Hepatocyte (in vitro differentiated cells): ENCODE results near the gene PRCD. TPM values are rescaled to one million over a fixed set of nuclear protein-coding genes. Genes with fewer than 3 reads are reported as not detected.

ENCODE experiments used
- DNase-seq: peaks from one replicate; pipeline ENCODE4 v3.0.0-alpha.2; 2016; ENCODE audit warnings: low spot score
- H2AFZ ChIP-seq: fragments of 200-600 bp; sonication (generic); 2 replicates; pipeline ENCODE4 v1.6.0; 2016; ENCODE audit warnings: antibody characterized with exemption, mild to moderate bottlenecking
- H3K27ac ChIP-seq: fragments of 200-600 bp; sonication (generic); 2 replicates; pipeline ENCODE4 v1.5.1; 2016; ENCODE audit warnings: mild to moderate bottlenecking
- H3K27me3 ChIP-seq: fragments of 200-600 bp; sonication (generic); 2 replicates; pipeline ENCODE4 v1.6.1; 2016
- H3K36me3 ChIP-seq: fragments of 200-600 bp; sonication (generic); replicated peaks from 2 replicates; pipeline ENCODE4 v1.5.1; 2016; ENCODE audit warnings: low read depth; ENCODE audit not compliant: insufficient read depth
- H3K4me1 ChIP-seq: fragments of 200-600 bp; sonication (generic); 2 replicates; pipeline ENCODE4 v1.5.1; 2016; ENCODE audit warnings: mild to moderate bottlenecking, moderate library complexity; ENCODE audit not compliant: insufficient read depth
- H3K4me2 ChIP-seq: fragments of 200-600 bp; sonication (generic); 2 replicates; pipeline ENCODE4 v1.6.0; 2016
- H3K4me3 ChIP-seq: fragments of 200-600 bp; sonication (generic); 2 replicates; pipeline ENCODE4 v1.5.1; 2016; ENCODE audit warnings: mild to moderate bottlenecking
- H3K79me2 ChIP-seq: fragments of 200-600 bp; sonication (generic); 2 replicates; pipeline ENCODE4 v1.6.0; 2017; ENCODE audit warnings: mild to moderate bottlenecking
- H3K9me2 ChIP-seq: fragments of 200-600 bp; sonication (generic); replicated peaks from 2 replicates; pipeline ENCODE4 v1.6.0; 2017; ENCODE audit warnings: mild to moderate bottlenecking; ENCODE audit not compliant: insufficient read depth
- H3K9me3 ChIP-seq: fragments of 200-600 bp; sonication (generic); 2 replicates; pipeline ENCODE4 v1.5.1; 2016; ENCODE audit warnings: low read depth, mild to moderate bottlenecking
- H4K20me1 ChIP-seq: fragments of 200-600 bp; sonication (generic); 2 replicates; pipeline ENCODE4 v1.6.0; 2016; ENCODE audit warnings: mild to moderate bottlenecking; ENCODE audit not compliant: insufficient read depth, poor library complexity, severe bottlenecking
- CTCF ChIP-seq: fragments of 200-600 bp; sonication (generic); IDR thresholded peaks from 2 replicates; pipeline ENCODE4 v1.5.1; 2016; ENCODE audit warnings: antibody characterized with exemption, mild to moderate bottlenecking; ENCODE audit not compliant: poor library complexity
- EZH2 ChIP-seq: fragments of 200-600 bp; sonication (generic); IDR thresholded peaks from 2 replicates; pipeline ENCODE4 v1.6.1; 2016; ENCODE audit warnings: antibody characterized with exemption, mild to moderate bottlenecking, borderline replicate concordance
- EZH2phosphoT487 ChIP-seq: fragments of 200-600 bp; sonication (generic); IDR thresholded peaks from one replicate; pipeline ENCODE4 v1.6.1; 2018; ENCODE audit warnings: antibody characterized with exemption, mild to moderate bottlenecking, low read depth, moderate library complexity; ENCODE audit not compliant: unreplicated experiment, severe bottlenecking
- WGBS: methylation state at CpG from one replicate; pipeline ENCODE4 v1.1.6; 2016; ENCODE audit warnings: low lambda C conversion rate; ENCODE audit errors: missing lambda C conversion rate; 5-methylcytosine and 5-hydroxymethylcytosine counted together
- polyA plus RNA-seq: library from polyadenylated mRNA; unstranded; fragments of >200 nt; fragmentation: Nextera tagmentation; extraction: Ambion mirVana; gene quantifications from 2 replicates; pipeline ENCODE4 v1.2.1, GENCODE V29; 2016
- total RNA-seq: library from RNA; depleted of rRNA; stranded (reverse); fragments of >200 nt; gene quantifications from 2 replicates; pipeline ENCODE4 v1.2.3, GENCODE V29; 2014

The PRCD gene
- total and polyA plus RNA-seq, 2 experiments from 2014 or later, result 2.0 to 10.2 TPM

GRCh38 chr17:76560036-76560876 lies 20.4 kb downstream of the PRCD start:
- no peaks in the 10 kb centered on the region for H3K27me3 ChIP-seq
- TF ChIP-seq EZH2 (no peak), CTCF (no peak), EZH2phosphoT487 (no peak)
- no peak overlapping the region for H2AFZ ChIP-seq
- no peaks in the 10 kb centered on the region for H3K9me3 ChIP-seq
- WGBS, result 89% methylated on average over 10 of the region's 10 CpGs
- no peaks in the 10 kb centered on the region for H3K36me3 ChIP-seq
- peak overlapping the region; percentile 77 for H3K4me2 ChIP-seq
- H3K27ac ChIP-seq, result no peak overlapping the region
- H3K4me3 ChIP-seq, result no peak overlapping the region
- H4K20me1 ChIP-seq, result peaks cover 36% of the 10 kb centered on the region
- no peaks in the 10 kb centered on the region for H3K9me2 ChIP-seq
- DNase-seq, result no peak
- H3K4me1 ChIP-seq, result peaks cover 27% of the 10 kb centered on the region
- peaks cover 47% of the 10 kb centered on the region for H3K79me2 ChIP-seq

DNA sequence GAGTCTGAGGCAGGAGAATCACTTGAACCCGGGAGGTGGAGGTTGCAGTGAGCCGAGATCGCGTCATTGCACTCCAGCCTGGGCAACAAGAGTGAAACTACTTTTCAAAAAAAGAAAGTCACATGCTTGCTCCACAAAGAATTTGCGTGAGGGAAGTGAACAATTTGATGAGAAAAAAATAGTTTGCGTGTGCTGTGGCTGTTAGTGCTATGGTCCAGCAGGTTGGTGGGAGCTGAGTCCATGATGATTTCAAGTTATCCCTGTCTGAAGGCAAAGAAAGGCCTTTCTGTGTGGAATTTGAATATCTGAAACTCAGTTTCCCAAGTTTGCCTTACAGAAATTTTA lies 21.0 kb downstream of the PRCD start:
- Histone ChIP-seq H3K27ac (peak overlapping the region; percentile 6), H3K79me2 (peaks cover 48% of the 10 kb centered on the region), H3K4me2 (peak overlapping the region; percentile 77), H3K9me3 (no peaks in the 10 kb centered on the region), H4K20me1 (peaks cover 41% of the 10 kb centered on the region), H3K9me2 (no peaks in the 10 kb centered on the region), H2AFZ (no peak overlapping the region), H3K36me3 (no peaks in the 10 kb centered on the region), H3K4me3 (no peak overlapping the region), H3K4me1 (peaks cover 32% of the 10 kb centered on the region), H3K27me3 (no peaks in the 10 kb centered on the region)
- WGBS, result 89% methylated on average over 6 of the region's 6 CpGs
- DNase-seq, result no peak
- TF ChIP-seq EZH2 (no peak), CTCF (no peak), EZH2phosphoT487 (no peak)

- Histone ChIP-seq H3K9me3 (no peaks in the 10 kb centered on the region), H2AFZ (no peak overlapping the region), H3K27ac (peak overlapping the region; percentile 6), H3K36me3 (no peaks in the 10 kb centered on the region), H3K9me2 (no peaks in the 10 kb centered on the region), H3K27me3 (no peaks in the 10 kb centered on the region), H3K4me1 (peaks cover 32% of the 10 kb centered on the region), H3K4me2 (peak overlapping the region; percentile 77), H3K79me2 (peaks cover 53% of the 10 kb centered on the region), H4K20me1 (peaks cover 44% of the 10 kb centered on the region), H3K4me3 (no peak overlapping the region)
- no peak for DNase-seq
- WGBS, result 71% methylated on average over 7 of the region's 7 CpGs
- TF ChIP-seq EZH2 (no peak), EZH2phosphoT487 (no peak), CTCF (no peak)
Observed at GRCh38 chr17:76561332-76561731, 21.5 kb downstream of the PRCD start.
